ENCODE data around the gene SAMD1. TPM values are rescaled to one million over a fixed set of nuclear protein-coding genes. Genes with fewer than 3 reads are reported as not detected.

SAMD1 gene
- total and polyA plus RNA-seq, 9 of the 15 experiments (the other 6 are each of a cell fraction or from before 2014, with no cell fraction given) = 2.9 to 96.0 (median 43.5) TPM

DNA sequence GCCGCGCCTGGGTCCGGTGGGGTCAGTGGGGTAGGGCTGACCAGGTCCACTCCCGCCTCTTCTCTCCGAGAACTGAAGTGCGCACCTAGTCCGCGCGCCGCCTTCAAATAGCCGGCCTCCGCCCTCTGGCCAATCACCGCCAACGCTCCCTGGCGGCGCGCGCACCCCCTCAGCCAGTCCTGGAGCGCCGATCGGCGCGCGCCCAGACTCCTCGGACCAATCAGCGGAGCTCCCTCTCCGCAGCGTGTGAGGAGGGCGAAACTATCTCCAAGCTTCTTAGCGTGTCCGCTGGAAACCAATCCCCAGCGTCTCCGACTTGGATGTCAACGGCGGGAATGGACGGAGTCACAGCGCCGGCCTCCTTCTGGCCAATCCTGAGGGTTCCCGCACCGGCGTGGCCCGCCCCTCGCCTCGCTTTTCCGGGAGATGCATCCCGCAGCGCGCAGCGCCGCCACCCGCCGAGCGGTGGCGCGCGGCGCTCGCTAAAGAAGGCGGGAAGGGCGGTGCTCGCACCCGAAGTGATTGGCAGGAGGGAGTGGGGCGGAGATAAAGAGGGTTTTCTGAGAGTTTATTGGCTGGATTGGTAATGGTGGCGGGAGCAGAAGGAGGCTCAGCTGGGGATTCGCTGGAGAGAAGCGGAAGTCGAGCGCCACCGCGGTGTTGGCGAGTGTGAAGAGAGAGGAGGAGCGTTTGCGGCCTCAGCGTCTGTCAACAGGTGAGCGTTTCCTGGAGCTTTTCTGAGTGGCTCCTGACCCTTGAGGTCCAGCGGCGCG lies 46.1 kb upstream of the SAMD1 start, which contains the start of gene ASF1B (continued):
- TF ChIP-seq, protein P1, sequence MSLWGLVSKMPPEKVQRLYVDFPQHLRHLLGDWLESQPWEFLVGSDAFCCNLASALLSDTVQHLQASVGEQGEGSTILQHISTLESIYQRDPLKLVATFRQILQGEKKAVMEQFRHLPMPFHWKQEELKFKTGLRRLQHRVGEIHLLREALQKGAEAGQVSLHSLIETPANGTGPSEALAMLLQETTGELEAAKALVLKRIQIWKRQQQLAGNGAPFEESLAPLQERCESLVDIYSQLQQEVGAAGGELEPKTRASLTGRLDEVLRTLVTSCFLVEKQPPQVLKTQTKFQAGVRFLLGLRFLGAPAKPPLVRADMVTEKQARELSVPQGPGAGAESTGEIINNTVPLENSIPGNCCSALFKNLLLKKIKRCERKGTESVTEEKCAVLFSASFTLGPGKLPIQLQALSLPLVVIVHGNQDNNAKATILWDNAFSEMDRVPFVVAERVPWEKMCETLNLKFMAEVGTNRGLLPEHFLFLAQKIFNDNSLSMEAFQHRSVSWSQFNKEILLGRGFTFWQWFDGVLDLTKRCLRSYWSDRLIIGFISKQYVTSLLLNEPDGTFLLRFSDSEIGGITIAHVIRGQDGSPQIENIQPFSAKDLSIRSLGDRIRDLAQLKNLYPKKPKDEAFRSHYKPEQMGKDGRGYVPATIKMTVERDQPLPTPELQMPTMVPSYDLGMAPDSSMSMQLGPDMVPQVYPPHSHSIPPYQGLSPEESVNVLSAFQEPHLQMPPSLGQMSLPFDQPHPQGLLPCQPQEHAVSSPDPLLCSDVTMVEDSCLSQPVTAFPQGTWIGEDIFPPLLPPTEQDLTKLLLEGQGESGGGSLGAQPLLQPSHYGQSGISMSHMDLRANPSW (CRISPR knock-in tag; IDR thresholded peaks at IDR 0.05) = no peak
- TF ChIP-seq, protein P2, sequence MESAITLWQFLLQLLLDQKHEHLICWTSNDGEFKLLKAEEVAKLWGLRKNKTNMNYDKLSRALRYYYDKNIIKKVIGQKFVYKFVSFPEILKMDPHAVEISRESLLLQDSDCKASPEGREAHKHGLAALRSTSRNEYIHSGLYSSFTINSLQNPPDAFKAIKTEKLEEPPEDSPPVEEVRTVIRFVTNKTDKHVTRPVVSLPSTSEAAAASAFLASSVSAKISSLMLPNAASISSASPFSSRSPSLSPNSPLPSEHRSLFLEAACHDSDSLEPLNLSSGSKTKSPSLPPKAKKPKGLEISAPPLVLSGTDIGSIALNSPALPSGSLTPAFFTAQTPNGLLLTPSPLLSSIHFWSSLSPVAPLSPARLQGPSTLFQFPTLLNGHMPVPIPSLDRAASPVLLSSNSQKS (CRISPR knock-in tag; IDR thresholded peaks at IDR 0.05) = no peak
- TF ChIP-seq, protein P3, sequence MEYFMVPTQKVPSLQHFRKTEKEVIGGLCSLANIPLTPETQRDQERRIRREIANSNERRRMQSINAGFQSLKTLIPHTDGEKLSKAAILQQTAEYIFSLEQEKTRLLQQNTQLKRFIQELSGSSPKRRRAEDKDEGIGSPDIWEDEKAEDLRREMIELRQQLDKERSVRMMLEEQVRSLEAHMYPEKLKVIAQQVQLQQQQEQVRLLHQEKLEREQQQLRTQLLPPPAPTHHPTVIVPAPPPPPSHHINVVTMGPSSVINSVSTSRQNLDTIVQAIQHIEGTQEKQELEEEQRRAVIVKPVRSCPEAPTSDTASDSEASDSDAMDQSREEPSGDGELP (CRISPR knock-in tag; IDR thresholded peaks at IDR 0.05; ENCODE audit: borderline replicate concordance) = peak; percentile 91
- TF ChIP-seq ZNF778 (CRISPR knock-in tag; IDR thresholded peaks at IDR 0.05) (no peak), U2AF1 (optimal IDR thresholded peaks at IDR 0.05; ENCODE audit: low read depth, low read length) (no peak), MCM3 (IDR thresholded peaks at IDR 0.05) (no peak), SP1 (CRISPR knock-in tag; IDR thresholded peaks at IDR 0.05) (peak; percentile 97), POLR2A (conservative IDR thresholded peaks at IDR 0.05) (peak; percentile 95), MAFK (IDR thresholded peaks at IDR 0.05; ENCODE audit: low read length) (no peak; the same call in 1 of the 2 replicates), SMARCB1 (IDR thresholded peaks at IDR 0.05; ENCODE audit: insufficient read length, low read depth) (no peak), PHB (CRISPR knock-in tag; IDR thresholded peaks at IDR 0.05) (no peak), SMC3 (conservative IDR thresholded peaks at IDR 0.05; ENCODE audit: insufficient read depth, low read depth, low read length) (0 out of 2 replicates have a peak, but pooled peaks have one; percentile 14), FOXA1 (IDR thresholded peaks at IDR 0.05; ENCODE audit: borderline replicate concordance) (no peak), LCOR (CRISPR knock-in tag; IDR thresholded peaks at IDR 0.05) (peak; percentile 29; the same call in 1 of the 2 replicates), MCM7 (IDR thresholded peaks at IDR 0.05) (no peak), FUS (optimal IDR thresholded peaks at IDR 0.05; ENCODE audit: low read depth, low read length) (no peak), CSDE1 (IDR thresholded peaks at IDR 0.05) (no peak), CCAR2 (IDR thresholded peaks at IDR 0.05; ENCODE audit: low read depth, low read length) (no peak), ZNF76 (CRISPR knock-in tag; IDR thresholded peaks at IDR 0.05; ENCODE audit: borderline replicate concordance) (no peak)
- TF ChIP-seq, protein P4, sequence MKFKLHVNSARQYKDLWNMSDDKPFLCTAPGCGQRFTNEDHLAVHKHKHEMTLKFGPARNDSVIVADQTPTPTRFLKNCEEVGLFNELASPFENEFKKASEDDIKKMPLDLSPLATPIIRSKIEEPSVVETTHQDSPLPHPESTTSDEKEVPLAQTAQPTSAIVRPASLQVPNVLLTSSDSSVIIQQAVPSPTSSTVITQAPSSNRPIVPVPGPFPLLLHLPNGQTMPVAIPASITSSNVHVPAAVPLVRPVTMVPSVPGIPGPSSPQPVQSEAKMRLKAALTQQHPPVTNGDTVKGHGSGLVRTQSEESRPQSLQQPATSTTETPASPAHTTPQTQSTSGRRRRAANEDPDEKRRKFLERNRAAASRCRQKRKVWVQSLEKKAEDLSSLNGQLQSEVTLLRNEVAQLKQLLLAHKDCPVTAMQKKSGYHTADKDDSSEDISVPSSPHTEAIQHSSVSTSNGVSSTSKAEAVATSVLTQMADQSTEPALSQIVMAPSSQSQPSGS (CRISPR knock-in tag; IDR thresholded peaks at IDR 0.05) = no peak
- TF ChIP-seq, protein P5, sequence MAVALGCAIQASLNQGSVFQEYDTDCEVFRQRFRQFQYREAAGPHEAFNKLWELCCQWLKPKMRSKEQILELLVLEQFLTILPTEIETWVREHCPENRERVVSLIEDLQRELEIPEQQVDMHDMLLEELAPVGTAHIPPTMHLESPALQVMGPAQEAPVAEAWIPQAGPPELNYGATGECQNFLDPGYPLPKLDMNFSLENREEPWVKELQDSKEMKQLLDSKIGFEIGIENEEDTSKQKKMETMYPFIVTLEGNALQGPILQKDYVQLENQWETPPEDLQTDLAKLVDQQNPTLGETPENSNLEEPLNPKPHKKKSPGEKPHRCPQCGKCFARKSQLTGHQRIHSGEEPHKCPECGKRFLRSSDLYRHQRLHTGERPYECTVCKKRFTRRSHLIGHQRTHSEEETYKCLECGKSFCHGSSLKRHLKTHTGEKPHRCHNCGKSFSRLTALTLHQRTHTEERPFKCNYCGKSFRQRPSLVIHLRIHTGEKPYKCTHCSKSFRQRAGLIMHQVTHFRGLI (CRISPR knock-in tag; IDR thresholded peaks at IDR 0.05) = no peak
